Mucosa of descending colon (tissue), 3 donors: Measurements from ENCODE around the gene CFAP126. TPM values are rescaled to one million over a fixed set of nuclear protein-coding genes. Genes with fewer than 3 reads are reported as not detected.
"Not testable (repeated sequence)": the region's sequence is repeated elsewhere in the genome, so short reads cannot be mapped to it uniquely, and the experiment has no call there.

ENCODE experiments used
- ATAC-seq: fragments of 200-7000 bp; cut with Tn5 transposase; one replicate; pipeline ENCODE4 v1.9.1; 2020; ENCODE audit warnings: mild to moderate bottlenecking, moderate library complexity
- DNase-seq, 3 donors: peaks; one replicate each; pipeline ENCODE4 v3.0.0-alpha.2; 2020
- H3K36me3 ChIP-seq: fragments of 200-600 bp; one replicate; pipeline ENCODE4 v1.8.0; 2021; ENCODE audit warnings: low read depth, mild to moderate bottlenecking
- H3K4me1 ChIP-seq: fragments of 200-600 bp; one replicate; pipeline ENCODE4 v1.8.0; 2021; ENCODE audit warnings: low read depth, mild to moderate bottlenecking
- H3K4me3 ChIP-seq: fragments of 200-600 bp; one replicate; pipeline ENCODE4 v1.8.0; 2021; ENCODE audit warnings: mild to moderate bottlenecking
- H3K9me3 ChIP-seq: fragments of 200-600 bp; one replicate; pipeline ENCODE4 v1.8.0; 2021; ENCODE audit warnings: mild to moderate bottlenecking
- intact Hi-C, 2 donors: fragments of 100-400 bp; cut with DNase I in 1 of 2; cut with micrococcal nuclease in 1 of 2; formaldehyde crosslinking; loops; one replicate each; pipeline versions ENCODE4 v1.11.0 to v1.11.1; 2022; cut with DNase I, micrococcal nuclease
- long read RNA-seq, 2 donors: library from polyadenylated mRNA; unstranded; transcript quantifications; one replicate each; pipeline ENCODE4 v2.0.0, GENCODE V29; 2019 to 2021
- total RNA-seq, 3 donors: library from RNA; stranded (reverse); fragmentation: NEBNext Ultra II Directional in 2 of 3; extraction: Animal tissue kit (Norgen Biotek cat#: 25700) in 2 of 3; gene quantifications; one replicate each; pipeline versions ENCODE4 v1.2.1 to v1.2.4, GENCODE V29; 2021 to 2023
- TF ChIP-seq, protein P1 (sequence below): fragments of 200-600 bp; IDR thresholded peaks from one replicate; pipeline ENCODE4 v1.8.0; 2022; ENCODE audit warnings: antibody characterized with exemption, mild to moderate bottlenecking
- donor health status: DM: no; HTN: no; CAD: no; lungs with moderate emphysema.
- donor health status: DM: no; HTN: no; CAD: no.
- donor health status: DM: no; HTN: yes; CAD: no.

The CFAP126 gene, protein sequence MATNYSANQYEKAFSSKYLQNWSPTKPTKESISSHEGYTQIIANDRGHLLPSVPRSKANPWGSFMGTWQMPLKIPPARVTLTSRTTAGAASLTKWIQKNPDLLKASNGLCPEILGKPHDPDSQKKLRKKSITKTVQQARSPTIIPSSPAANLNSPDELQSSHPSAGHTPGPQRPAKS
- total RNA-seq: not detected
- long read RNA-seq, donor 1, partial matches to known transcripts: 0 of 1 reads
- long read RNA-seq, donor 1, other reads (novel, unspliced or antisense): 1 of 1 reads
- long read RNA-seq, donor 2: 0 reads

DNA sequence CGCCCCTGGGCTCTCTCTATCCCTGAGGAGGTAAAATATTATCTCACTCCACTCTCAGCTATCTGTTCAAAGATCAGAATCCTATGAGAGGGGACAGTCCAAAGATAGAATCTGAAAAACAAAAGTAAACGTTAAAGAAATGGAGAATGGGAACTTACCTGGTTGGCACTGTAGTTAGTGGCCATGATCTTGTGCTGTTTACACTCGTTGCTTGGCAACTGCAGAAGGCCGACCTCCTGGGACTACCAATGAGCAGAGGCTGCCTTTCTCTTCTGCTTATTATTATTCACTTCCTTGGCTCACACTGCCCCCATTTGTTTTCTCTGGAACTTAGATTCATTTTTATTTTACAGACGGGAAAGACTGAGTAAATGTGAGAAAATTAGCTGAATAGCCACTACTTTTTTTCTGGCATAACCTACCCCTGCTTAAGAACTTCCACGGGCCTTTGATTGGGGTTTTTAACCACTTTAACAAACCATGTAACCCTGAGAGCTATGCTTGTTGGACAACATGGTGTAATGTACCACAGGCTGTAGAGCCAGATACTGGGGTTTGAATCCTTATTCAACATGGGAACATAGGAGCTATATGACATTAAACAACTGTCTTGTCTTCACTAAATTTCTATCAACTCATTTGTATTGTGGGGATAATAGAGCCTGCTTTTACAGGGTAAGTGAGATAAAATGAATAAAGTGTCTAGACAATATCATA, at the start of gene CFAP126:
Gene CFAP126, minus strand, starts transcription at position 193 of the 717 bp plus-strand sequence. Its CDS starts 8 bp downstream, at position 185.
- TF ChIP-seq, protein P1, sequence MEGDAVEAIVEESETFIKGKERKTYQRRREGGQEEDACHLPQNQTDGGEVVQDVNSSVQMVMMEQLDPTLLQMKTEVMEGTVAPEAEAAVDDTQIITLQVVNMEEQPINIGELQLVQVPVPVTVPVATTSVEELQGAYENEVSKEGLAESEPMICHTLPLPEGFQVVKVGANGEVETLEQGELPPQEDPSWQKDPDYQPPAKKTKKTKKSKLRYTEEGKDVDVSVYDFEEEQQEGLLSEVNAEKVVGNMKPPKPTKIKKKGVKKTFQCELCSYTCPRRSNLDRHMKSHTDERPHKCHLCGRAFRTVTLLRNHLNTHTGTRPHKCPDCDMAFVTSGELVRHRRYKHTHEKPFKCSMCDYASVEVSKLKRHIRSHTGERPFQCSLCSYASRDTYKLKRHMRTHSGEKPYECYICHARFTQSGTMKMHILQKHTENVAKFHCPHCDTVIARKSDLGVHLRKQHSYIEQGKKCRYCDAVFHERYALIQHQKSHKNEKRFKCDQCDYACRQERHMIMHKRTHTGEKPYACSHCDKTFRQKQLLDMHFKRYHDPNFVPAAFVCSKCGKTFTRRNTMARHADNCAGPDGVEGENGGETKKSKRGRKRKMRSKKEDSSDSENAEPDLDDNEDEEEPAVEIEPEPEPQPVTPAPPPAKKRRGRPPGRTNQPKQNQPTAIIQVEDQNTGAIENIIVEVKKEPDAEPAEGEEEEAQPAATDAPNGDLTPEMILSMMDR: no peak
- DNase-seq (peak in 1 of 3 donors; percentile 41), ATAC-seq (peak; percentile 91)
- no peaks in the 10 kb centered on the region for H3K36me3 ChIP-seq
- H3K4me1 ChIP-seq: no peaks in the 10 kb centered on the region
- H3K4me3 ChIP-seq: no peak within 1 kb of the TSS
- intact Hi-C loops: no loop called here
- no peaks in the 10 kb centered on the region for H3K9me3 ChIP-seq

DNA sequence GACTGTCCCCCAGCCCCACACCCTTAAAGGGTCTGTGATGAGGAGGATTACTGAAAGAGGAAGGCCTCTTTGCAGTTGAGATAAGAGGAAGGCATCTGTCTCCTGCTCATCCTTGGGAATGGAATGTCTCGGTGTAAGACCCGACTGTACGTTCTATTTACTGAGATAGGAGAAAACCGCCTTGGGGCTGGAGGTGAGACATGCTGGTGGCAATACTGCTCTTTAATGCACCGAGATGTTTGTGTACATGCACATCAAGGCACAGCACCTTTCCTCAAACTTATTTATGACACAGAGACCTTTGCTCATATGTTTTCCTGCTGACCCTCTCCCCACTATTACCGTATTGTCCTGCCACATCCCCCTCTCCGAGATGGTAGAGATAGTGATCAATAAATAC, 45.4 kb upstream of the CFAP126 start:
- intact Hi-C loops, H3K9me3 ChIP-seq, ATAC-seq, DNase-seq, H3K4me1 ChIP-seq, H3K36me3 ChIP-seq, H3K4me3 ChIP-seq: not testable (repeated sequence)

DNA sequence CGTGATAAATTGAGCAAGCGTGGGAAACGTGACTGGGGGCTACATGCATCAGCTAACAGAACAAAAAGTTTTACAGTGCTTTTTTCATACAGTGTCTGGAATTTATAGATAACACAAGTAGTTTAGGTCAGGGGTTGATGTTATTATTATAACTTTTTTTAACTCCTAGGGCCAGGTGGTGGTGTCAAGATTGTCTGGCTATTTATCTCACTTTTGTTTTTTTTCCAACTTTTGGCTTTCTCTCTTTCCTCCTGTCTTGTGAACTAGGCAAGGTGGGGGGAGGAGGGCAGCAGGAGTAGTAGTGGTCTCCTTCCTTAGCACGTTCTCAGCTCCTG, 42.9 kb upstream of the CFAP126 start:
- intact Hi-C loops, H3K9me3 ChIP-seq, H3K36me3 ChIP-seq, H3K4me1 ChIP-seq, H3K4me3 ChIP-seq, DNase-seq, ATAC-seq: not testable (repeated sequence)

DNA sequence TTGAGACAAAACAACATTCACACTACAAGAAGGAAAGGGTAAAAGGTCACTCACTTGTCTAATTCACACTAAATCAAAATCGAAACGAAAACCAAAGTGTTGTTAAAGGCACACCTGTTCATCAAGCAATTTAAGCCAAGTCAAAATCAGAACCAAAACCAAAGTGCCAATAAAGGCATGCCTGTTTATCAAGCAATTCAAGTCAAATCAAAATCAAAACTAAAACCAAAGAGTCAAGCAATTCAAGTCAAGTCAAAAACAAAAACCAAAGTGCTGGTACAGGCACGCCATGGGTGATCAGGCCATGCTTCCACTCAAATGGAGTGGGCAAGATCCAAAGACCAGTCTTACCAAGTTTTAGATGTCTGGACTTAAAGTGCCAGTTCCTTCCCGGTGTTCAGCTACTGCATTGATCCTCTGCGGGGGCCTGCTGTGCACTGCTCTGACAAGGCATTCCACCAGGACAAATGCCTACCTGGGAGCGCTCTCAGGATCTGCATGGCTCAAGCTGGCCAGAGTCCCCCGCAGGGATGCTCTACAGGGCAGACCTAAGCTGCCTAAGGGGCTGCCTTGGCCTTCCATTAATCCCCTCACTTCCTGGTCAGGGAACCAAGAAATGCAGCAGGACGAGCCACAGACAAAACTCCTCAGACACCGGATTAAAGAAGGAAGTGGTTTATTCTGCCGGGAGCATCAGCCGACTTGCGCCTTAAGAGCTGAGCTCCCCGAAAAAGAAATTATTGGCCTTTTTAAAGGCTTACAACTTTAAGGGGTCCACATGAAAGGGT, 42.4 kb upstream of the CFAP126 start:
- peak; percentile 36 for ATAC-seq
- H3K36me3 ChIP-seq, H3K4me1 ChIP-seq, intact Hi-C loops, H3K4me3 ChIP-seq, H3K9me3 ChIP-seq, DNase-seq: not testable (repeated sequence)

DNA sequence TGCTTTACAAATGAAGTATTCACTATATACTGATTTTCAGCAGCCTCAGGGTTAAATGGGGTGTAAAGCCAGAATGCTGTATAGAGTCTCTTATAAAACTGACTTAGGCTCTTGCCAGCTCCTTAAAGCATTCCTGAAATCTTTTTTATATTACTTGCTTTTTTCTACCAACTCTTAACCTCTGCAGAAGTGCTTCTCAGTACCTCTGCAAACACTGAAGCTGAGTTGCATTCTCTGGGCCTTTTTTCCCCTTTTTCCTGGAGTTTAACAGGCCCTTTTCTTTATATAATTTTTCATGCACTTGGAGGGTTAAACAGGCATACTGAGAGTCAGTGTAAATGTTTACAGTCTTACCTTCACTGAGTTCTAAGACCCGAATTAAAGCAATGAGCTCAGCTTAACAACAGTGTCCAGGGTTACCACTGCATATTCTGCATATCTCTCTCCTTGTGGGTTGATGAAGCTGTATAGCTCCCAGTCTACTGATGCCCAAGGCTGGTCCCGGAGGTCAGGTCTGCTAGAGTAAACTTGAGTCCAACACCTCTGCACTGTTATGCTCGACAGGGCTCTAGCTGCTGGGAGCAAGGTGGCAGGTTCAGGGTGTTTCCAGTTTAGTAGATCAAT, 40.9 kb upstream of the CFAP126 start:
- DNase-seq: no peak
- intact Hi-C loops: no loop called here
- TF ChIP-seq, protein P1: no peak
- no peaks in the 10 kb centered on the region for H3K9me3 ChIP-seq
- peaks cover 4% of the 10 kb centered on the region for H3K4me1 ChIP-seq
- ATAC-seq: no peak
- H3K36me3 ChIP-seq: no peaks in the 10 kb centered on the region
- no peak overlapping the region for H3K4me3 ChIP-seq

DNA sequence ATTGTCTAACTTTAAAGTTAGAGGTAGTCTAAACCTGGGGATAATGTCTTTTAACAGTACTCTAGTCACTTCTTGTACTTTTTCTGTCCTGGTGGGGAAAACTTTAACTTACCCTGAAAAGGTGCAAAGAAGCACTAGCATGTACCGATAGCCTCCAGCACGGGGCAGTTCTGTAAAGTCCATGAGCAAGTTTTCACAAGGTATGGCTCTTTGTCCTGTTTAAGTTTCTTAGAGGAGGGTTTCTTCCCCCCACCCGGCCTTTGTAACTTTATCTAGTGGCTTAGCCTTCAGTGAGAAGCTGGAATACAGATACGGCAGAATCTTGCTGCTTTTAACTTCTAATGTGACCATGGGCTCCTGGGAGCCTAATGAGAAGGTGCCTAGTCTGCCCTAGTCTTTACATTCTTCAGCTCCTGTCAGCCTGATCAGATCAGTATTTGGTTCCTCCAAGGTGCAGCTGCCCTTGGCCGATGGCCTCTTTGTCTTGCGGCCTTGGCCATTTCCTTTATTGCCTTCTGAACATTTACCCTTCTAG, 39.8 kb upstream of the CFAP126 start:
- Histone ChIP-seq H3K4me1 (peaks cover 4% of the 10 kb centered on the region), H3K9me3 (no peaks in the 10 kb centered on the region), H3K36me3 (no peaks in the 10 kb centered on the region), H3K4me3 (no peak overlapping the region)
- DNase-seq (no peak), ATAC-seq (no peak)
- intact Hi-C loops: no loop called here
- TF ChIP-seq, protein P1: no peak

DNA sequence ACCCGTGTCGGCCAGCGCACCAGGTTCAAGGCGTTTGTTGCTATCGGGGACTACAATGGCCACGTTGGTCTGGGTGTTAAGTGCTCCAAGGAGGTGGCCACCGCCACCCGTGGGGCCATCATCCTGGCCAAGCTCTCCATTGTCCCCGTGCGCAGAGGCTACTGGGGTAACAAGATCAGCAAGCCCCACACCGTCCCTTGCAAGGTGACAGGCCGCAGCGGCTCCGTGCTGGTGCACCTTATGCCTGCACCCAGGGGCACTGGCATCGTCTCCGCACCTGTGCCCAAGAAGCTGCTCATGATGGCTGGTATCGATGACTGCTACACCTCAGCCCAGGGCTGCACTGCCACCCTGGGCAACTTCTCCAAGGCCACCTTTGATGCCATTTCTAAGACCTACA, 38.9 kb upstream of the CFAP126 start:
- DNase-seq, ATAC-seq, H3K4me1 ChIP-seq, H3K9me3 ChIP-seq, H3K36me3 ChIP-seq, intact Hi-C loops, H3K4me3 ChIP-seq: not testable (repeated sequence)
